ENCODE data around the gene FJX1.

DNA sequence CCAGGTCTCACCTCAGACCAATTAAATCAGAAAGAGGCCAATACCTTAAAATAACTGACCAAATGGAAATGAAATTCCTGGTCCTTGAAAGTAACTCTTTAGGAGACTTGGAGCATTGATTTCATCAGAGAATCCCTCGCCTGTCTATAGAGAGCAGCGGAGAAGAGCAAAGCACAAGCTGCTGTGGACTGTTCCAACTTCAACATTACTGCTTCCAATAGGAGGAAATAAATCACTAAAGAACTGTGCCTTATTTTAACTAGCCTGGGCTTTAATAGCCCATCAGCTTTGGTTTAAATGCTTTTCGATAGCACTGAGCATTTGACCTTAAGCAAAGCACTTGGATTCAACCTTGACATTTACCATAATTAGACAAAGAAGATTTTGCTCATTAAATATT is 32.0 kb upstream of the FJX1 start:
- TF ChIP-seq REST (IDR thresholded peaks at IDR 0.05; ENCODE audit: low read depth) (no peak), TAF1 (IDR thresholded peaks at IDR 0.05; ENCODE audit: low read depth) (no peak)
